ENCODE measurements around the gene TAF1C. TPM values are rescaled to one million over a fixed set of nuclear protein-coding genes. Genes with fewer than 3 reads are reported as not detected.

TAF1C gene
- total and polyA plus RNA-seq, 9 of the 15 experiments (the other 6 are each of a cell fraction or from before 2014, with no cell fraction given): 1.5 to 74.8 (median 21.0) TPM

DNA sequence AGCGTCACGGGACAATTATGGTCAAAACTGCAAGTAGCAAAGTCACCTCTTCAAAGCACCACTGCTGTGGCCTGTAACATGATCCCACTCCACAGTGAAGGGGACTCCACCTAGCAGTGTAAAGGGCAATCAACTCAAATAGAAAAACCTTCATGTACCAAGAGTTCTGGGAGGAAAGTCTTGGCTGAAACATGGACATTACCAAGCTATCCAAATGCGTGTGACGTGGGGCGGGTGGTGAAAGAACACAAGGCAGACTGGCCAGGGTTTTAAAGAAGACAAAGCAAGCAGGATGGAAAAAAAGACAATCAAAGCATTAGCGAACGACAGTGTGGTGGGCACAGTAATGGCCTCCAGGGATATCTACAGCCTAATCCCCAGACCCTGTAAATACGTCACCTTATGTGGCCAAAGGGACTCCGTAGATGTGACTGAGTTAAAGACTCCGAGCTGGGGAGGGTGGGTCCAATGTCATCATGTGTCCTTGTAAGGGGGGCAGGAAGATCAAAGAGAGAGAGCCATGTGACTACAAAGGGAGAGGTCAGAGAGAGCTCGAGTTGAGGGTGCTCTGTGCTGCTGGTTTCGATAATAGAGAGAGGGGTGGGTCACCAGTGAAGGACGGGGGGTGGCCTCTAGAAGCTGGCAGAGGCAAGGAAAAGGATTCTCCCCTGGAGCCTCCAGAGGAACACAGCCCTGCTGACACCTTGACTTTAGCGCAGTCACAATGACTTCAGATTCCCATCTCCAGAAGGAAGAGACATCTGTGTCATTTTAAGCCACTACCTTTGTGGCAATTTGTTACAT is 47.8 kb downstream of the TAF1C start (continued):
- TF ChIP-seq, protein P1, sequence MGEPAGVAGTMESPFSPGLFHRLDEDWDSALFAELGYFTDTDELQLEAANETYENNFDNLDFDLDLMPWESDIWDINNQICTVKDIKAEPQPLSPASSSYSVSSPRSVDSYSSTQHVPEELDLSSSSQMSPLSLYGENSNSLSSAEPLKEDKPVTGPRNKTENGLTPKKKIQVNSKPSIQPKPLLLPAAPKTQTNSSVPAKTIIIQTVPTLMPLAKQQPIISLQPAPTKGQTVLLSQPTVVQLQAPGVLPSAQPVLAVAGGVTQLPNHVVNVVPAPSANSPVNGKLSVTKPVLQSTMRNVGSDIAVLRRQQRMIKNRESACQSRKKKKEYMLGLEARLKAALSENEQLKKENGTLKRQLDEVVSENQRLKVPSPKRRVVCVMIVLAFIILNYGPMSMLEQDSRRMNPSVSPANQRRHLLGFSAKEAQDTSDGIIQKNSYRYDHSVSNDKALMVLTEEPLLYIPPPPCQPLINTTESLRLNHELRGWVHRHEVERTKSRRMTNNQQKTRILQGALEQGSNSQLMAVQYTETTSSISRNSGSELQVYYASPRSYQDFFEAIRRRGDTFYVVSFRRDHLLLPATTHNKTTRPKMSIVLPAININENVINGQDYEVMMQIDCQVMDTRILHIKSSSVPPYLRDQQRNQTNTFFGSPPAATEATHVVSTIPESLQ (CRISPR knock-in tag; IDR thresholded peaks at IDR 0.05): no peak
- TF ChIP-seq ZNF76 (CRISPR knock-in tag; IDR thresholded peaks at IDR 0.05; ENCODE audit: borderline replicate concordance) (no peak), CBFA2T2 (conservative IDR thresholded peaks at IDR 0.05) (peak; percentile 51), GATAD2B (IDR thresholded peaks at IDR 0.05; ENCODE audit: borderline replicate concordance) (no peak), ZNF3 (CRISPR knock-in tag; IDR thresholded peaks at IDR 0.05) (no peak), RBM34 (IDR thresholded peaks at IDR 0.05; ENCODE audit: borderline replicate concordance, insufficient read depth, low read length) (no peak), MTF1 (CRISPR knock-in tag; IDR thresholded peaks at IDR 0.05; ENCODE audit: borderline replicate concordance) (0 out of 2 replicates have a peak, but pooled peaks have one; percentile 25), SRF (CRISPR knock-in tag; IDR thresholded peaks at IDR 0.05) (peak; percentile 54 to 56; a peak in 1 of 4 replicates), MAFG (tag; conservative IDR thresholded peaks at IDR 0.05) (peak; percentile 78), ZNF551 (CRISPR knock-in tag; IDR thresholded peaks at IDR 0.05) (no peak), CCAR2 (IDR thresholded peaks at IDR 0.05; ENCODE audit: low read depth, low read length) (no peak), XRCC4 (IDR thresholded peaks at IDR 0.05; ENCODE audit: extremely low read depth, insufficient read depth, insufficient read length) (no peak), NUFIP1 (IDR thresholded peaks at IDR 0.05; ENCODE audit: partially characterized antibody) (no peak), CBFA2T3 (IDR thresholded peaks at IDR 0.05) (peak; percentile 53)
- TF ChIP-seq, protein P2, sequence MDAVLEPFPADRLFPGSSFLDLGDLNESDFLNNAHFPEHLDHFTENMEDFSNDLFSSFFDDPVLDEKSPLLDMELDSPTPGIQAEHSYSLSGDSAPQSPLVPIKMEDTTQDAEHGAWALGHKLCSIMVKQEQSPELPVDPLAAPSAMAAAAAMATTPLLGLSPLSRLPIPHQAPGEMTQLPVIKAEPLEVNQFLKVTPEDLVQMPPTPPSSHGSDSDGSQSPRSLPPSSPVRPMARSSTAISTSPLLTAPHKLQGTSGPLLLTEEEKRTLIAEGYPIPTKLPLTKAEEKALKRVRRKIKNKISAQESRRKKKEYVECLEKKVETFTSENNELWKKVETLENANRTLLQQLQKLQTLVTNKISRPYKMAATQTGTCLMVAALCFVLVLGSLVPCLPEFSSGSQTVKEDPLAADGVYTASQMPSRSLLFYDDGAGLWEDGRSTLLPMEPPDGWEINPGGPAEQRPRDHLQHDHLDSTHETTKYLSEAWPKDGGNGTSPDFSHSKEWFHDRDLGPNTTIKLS (IDR thresholded peaks at IDR 0.05; ENCODE audit: borderline replicate concordance, low read depth): no peak
- TF ChIP-seq, protein P3, sequence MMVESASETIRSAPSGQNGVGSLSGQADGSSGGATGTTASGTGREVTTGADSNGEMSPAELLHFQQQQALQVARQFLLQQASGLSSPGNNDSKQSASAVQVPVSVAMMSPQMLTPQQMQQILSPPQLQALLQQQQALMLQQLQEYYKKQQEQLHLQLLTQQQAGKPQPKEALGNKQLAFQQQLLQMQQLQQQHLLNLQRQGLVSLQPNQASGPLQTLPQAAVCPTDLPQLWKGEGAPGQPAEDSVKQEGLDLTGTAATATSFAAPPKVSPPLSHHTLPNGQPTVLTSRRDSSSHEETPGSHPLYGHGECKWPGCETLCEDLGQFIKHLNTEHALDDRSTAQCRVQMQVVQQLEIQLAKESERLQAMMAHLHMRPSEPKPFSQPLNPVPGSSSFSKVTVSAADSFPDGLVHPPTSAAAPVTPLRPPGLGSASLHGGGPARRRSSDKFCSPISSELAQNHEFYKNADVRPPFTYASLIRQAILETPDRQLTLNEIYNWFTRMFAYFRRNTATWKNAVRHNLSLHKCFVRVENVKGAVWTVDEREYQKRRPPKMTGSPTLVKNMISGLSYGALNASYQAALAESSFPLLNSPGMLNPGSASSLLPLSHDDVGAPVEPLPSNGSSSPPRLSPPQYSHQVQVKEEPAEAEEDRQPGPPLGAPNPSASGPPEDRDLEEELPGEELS (CRISPR knock-in tag; IDR thresholded peaks at IDR 0.05; ENCODE audit: borderline replicate concordance): no peak
- TF ChIP-seq, protein P4, sequence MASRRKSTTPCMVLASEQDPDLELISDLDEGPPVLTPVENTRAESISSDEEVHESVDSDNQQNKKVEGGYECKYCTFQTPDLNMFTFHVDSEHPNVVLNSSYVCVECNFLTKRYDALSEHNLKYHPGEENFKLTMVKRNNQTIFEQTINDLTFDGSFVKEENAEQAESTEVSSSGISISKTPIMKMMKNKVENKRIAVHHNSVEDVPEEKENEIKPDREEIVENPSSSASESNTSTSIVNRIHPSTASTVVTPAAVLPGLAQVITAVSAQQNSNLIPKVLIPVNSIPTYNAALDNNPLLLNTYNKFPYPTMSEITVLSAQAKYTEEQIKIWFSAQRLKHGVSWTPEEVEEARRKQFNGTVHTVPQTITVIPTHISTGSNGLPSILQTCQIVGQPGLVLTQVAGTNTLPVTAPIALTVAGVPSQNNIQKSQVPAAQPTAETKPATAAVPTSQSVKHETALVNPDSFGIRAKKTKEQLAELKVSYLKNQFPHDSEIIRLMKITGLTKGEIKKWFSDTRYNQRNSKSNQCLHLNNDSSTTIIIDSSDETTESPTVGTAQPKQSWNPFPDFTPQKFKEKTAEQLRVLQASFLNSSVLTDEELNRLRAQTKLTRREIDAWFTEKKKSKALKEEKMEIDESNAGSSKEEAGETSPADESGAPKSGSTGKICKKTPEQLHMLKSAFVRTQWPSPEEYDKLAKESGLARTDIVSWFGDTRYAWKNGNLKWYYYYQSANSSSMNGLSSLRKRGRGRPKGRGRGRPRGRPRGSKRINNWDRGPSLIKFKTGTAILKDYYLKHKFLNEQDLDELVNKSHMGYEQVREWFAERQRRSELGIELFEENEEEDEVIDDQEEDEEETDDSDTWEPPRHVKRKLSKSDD (conservative IDR thresholded peaks at IDR 0.05; ENCODE audit: low read length): no peak
- TF ChIP-seq, protein P5, sequence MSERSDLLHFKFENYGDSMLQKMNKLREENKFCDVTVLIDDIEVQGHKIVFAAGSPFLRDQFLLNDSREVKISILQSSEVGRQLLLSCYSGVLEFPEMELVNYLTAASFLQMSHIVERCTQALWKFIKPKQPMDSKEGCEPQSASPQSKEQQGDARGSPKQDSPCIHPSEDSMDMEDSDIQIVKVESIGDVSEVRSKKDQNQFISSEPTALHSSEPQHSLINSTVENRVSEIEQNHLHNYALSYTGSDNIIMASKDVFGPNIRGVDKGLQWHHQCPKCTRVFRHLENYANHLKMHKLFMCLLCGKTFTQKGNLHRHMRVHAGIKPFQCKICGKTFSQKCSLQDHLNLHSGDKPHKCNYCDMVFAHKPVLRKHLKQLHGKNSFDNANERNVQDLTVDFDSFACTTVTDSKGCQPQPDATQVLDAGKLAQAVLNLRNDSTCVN (CRISPR knock-in tag; IDR thresholded peaks at IDR 0.05): peak; percentile 90
